Gastroesophageal sphincter (tissue), 3 donors: ENCODE results near the gene LRIG1.

Experiments
- CTCF ChIP-seq, 4 experiments: fragments of 200-600 bp in 2 of 4; fragments of 450-650 bp in 2 of 4; sonication (generic) in 1 of 4; IDR thresholded peaks; one replicate each; pipeline ENCODE4 v1.5.1; 2017 to 2019; ENCODE audit warnings: antibody characterized with exemption in 4 of 4, mild to moderate bottlenecking in 2 of 4, moderate library complexity in 2 of 4
- EP300 ChIP-seq: sonication (generic); formaldehyde crosslinking; IDR thresholded peaks from one replicate; pipeline ENCODE4 v1.6.1; 2017; ENCODE audit warnings: antibody characterized with exemption, mild to moderate bottlenecking
- POLR2A ChIP-seq, 2 donors: fragments of 450-650 bp; IDR thresholded peaks; one replicate each; pipeline ENCODE4 v1.6.1; 2017; ENCODE audit warnings: antibody characterized with exemption in 2 of 2, mild to moderate bottlenecking in 2 of 2, moderate library complexity in 1 of 2
- POLR2AphosphoS5 ChIP-seq: sonication (generic); formaldehyde crosslinking; IDR thresholded peaks from one replicate; pipeline ENCODE4 v1.6.1; 2017; ENCODE audit warnings: antibody characterized with exemption

- no peak for TF ChIP-seq CTCF (IDR thresholded peaks at IDR 0.05)
- no peak for TF ChIP-seq POLR2AphosphoS5
- no peak for TF ChIP-seq POLR2A (IDR thresholded peaks at IDR 0.05)
- TF ChIP-seq EP300, result no peak
These were observed 44.1 kb downstream of the LRIG1 start for GRCh38 chr3:66456711-66457173.
